ENCODE data around the gene ABCA4.

The ABCA4 gene

DNA sequence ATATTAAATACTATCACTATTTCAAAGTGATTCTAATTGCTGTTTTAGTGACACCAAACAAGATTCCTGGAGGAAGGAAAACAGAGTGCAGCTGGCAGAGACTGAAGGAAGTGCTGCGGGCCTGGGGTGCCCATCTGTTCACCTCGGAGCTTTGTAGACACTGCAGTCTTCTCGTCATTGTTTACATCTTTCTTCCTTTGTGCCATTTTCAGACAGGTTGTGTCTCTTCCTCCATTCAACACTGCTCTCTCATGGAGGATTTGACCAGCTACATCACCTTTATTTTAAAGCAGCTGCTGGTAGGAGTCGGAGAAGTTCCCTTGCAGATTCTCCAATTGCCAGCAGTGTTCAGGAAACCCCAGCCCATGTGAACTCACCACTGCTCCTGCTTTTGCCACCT is 37.3 kb downstream of the ABCA4 start:
- no peak for DNase-seq (ENCODE audit: low read depth)

GRCh38 chr1:94081566-94082344 is 39.2 kb downstream of the ABCA4 start:
- peak; percentile 92 for DNase-seq (ENCODE audit: low read depth)

DNA sequence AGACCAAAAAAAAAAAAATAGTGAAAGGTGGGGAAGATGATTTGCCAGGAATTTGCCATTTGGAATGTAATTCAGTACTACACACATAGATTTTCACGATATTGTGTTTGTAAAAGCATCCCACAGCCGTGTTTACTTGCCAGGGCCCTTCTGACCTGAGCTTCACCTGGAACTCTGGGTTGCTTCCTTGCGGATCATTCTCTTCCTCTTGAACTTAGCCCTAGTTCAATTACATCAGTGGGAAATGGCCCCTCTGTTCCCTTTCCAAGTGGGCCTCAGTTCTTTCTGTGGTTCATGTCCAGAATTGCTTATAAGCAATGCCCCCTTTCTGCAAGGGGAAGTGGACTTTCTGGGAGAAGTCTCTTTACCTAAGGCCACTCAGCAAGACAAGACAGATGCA is 41.0 kb downstream of the ABCA4 start:
- DNase-seq (ENCODE audit: low read depth) = no peak

DNA sequence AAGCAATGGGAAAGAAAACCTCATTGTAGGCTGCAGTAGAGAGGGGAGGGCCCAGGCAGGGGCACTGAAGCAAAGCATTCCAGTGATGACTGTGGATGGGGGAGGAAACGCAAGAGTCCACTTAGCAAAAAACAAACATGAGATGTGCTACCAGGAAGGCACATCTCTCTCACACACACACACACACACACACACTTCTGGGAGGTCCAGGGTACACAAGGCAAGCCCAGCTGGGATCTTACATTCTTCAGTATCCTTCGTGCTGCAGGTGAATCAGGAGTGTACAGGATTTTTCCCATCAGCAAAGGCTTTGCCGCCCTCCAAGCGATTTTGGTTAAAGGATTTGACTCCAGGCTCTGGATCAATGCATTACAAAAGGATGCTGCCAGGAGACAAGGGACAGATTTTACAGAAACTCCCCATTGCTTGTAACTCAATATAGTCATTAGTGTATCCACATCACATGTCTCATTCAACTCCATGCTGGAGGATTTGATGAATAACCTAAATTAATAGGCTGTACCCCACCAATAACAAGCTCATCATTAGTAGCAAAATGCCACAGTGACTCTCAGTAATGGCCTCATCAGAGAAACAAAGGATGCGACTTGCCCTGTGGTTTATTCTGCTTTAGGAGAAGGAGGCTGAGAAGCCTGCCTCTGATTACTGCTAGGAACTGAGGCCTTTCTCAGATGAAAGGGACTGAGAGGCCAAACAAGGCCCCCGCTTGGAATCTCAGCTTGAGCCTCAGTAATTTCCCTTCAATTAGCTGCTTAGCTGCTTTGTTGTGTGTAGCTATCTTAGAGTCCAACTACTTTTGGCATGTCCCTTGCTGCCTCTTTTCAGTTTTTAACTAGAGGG is 41.6 kb downstream of the ABCA4 start:
- DNase-seq (ENCODE audit: low read depth) = no peak

DNA sequence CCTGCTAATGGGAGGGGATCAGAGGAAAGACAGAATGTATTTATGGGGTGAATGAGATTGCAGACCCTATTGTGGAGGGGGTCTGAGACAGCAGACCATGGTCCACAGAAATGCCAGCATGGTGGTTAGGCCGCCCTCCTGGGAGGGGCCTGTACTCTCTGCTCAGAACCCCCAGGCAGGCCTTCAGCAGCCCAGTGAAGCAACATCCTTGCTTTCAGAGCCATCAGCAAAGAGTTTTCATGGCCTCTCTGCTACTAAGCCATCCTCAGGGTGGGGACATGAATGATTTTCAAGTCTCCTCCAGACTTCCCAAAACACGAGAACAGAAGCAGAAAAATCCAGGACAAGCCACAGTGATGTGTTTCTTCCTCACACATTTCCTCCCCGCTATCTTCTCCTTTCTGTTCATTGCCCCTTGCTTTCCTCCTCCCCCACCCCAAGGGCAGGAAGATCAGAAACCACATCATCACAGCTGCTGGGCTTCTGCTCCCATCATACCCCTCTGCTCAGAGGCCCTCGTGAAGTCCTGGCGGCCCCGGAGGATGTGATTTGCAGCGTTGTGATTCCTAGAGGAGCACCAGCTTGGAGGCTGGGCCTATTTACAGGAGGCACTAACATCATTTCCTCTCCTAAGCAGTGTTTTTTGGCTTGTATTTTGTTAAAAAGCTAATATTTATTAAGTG is 48.0 kb downstream of the ABCA4 start:
- DNase-seq (ENCODE audit: low read depth) = no peak

- DNase-seq (ENCODE audit: low read depth) = no peak
Measured at GRCh38 chr1:94071976-94072375, 49.0 kb downstream of the ABCA4 start.

DNA sequence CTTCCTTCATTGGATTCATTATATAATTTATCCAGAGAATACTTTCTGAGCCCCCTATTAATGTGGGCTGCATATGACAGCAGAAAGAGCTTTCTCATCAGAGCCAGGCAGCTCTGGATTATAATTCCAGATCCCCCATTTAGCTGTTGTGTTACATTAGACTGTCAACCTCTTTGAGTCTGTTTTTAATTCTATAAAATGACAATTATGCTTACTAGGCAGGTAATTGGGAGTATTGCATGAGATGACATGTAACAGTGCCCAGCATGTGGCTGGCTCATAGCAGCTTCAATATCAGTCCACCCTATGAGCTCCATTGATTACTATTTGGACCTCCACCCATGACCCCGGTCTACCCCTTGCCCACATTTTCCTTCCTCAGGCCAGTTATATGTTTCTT is 49.6 kb downstream of the ABCA4 start:
- no peak for DNase-seq (ENCODE audit: low read depth)

DNA sequence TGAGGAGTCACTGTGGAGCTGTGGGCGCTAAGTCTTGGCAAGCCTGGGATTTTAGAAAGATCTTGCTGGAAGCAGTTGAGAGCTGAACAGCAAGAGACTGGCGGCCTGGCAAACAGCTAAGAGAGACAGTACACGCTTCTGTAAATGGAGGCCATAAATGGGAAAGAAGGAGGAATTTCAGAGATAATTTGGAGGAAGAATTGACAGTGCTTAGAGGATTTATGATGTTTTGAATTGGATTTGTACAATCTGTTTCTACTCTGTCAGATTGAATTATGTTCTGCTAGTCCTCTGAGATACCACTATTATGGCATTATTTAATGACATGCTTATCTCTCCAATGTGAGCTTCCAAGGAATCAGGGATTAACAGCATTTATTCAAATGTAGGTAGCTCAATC is 50.1 kb downstream of the ABCA4 start:
- DNase-seq (ENCODE audit: low read depth) = no peak

GRCh38 chr1:94069919-94070285 is 51.0 kb downstream of the ABCA4 start:
- DNase-seq (ENCODE audit: low read depth) = no peak

DNA sequence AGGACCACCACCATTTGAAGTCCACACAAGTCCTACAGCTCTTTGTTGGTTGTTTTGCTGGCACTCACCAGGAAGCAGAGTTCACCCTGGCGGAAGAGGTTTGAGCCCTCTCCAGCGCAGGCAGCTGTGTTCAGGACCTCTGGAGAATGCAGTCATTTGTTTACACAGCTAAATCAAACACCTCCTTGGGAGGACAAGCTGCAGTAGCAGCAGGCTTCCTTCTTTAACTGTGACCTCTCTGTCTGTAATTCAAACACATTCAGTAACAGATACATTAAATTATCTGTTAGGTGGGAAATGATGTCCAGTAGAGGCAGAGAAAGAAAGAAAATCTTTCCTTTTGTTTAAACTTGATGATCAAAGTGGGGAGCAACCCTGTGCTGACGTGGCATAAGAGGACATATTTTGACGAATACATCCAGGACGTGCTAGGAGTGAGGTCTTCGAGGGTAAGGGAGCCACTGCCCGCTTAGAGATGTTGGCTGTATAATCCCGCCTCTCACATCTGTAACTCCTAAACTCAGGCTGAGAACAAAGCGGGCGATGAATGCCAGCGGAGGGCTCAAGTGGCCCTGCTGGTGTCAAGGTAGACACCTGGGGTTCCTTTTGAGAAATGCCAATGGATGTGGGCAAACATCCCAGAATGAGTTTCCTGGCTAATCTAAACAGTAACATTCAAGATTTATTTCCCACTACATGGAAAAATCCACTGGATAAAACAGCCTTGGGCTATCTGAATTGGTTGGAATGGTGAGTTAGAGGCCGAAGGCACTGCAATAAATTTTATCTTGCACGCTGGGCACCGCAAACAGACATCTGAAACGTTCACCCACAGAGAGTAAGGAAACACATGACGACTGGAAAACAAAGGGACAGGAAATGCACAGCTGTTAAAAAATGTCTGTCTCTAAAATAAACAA is 51.7 kb downstream of the ABCA4 start:
- DNase-seq (ENCODE audit: low read depth) = peak; percentile 83

DNA sequence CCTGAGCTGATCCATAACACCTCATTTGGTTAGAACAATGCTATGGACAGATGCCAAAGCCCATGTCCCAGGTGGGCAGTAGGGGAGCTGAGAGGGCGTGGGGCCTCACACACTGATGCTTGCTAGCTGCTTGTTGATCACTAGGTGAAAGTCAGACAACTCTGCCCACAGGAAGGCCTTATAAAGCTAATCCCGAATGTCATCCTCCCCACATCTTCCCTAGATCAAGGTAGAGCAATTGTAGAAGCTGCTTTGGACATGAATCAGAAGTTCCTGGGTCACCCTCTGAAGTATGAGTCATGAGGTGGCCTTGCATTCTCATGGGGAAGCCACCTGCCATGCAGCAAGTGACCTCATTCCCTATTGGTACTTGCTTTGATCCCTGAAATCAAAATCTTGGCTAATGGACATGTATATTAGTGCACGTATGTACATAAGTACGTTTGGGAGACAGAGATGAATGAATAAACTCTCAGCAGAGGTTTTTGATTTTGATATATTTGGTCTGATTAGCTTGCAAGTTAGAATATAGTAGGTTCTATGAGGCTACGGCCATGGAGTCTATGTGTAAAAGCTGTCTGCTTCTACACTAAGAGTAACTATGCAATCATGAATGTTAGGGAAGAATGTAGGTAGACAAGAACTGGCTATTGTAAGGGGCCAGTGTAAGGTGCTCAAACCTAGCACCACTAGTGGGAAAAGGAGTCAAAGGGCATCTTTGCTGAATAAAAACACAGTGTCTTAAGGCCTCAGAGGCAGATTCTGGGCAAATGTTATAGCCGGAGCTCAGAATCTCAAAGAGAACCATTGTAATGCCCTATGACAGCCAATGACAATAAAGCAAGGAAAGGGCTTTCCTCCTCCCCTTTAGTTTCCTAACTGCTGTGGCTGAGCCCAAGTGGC is 52.6 kb downstream of the ABCA4 start:
- peak; percentile 75 for DNase-seq (ENCODE audit: low read depth)

DNA sequence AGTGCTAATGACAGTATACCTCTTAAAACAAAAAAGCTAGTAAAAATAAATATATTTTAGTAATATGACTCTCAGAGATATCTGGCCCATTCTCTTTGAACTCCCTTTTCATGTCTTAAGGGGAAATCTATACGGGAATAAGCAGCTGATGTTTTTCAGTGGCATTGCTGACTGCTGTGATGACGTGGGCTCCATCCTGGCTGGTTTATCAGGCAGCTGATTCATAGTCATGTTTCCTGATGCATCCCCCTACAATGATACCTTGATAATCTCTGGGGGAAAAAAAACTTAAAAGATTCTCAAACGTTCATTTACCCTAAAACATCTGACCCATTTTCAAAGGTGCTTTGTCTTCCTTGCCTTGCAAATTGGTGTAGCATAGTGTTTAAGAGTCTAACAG is 53.8 kb downstream of the ABCA4 start:
- peak; percentile 91 for DNase-seq (ENCODE audit: low read depth)

DNA sequence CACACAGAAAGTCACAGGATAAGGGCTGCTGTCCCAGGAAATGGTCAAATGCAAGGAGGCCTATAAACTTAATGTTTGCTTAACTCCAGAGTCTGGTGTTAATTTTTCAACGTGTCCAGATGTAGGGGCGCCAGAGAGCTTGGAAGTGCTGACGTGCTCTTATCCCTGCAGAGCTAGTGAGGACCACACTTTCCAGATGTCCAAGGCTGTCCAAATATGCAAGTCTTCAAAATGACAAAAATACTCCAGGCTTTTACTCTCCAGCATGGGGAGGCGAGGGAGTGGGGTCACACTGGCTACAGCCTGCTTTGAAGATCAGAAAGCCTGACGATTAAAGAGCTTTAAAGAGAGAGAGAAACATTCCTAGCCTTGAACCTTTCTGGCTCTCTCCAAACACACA is 57.6 kb downstream of the ABCA4 start:
- peak; percentile 79 for DNase-seq (ENCODE audit: low read depth)

DNA sequence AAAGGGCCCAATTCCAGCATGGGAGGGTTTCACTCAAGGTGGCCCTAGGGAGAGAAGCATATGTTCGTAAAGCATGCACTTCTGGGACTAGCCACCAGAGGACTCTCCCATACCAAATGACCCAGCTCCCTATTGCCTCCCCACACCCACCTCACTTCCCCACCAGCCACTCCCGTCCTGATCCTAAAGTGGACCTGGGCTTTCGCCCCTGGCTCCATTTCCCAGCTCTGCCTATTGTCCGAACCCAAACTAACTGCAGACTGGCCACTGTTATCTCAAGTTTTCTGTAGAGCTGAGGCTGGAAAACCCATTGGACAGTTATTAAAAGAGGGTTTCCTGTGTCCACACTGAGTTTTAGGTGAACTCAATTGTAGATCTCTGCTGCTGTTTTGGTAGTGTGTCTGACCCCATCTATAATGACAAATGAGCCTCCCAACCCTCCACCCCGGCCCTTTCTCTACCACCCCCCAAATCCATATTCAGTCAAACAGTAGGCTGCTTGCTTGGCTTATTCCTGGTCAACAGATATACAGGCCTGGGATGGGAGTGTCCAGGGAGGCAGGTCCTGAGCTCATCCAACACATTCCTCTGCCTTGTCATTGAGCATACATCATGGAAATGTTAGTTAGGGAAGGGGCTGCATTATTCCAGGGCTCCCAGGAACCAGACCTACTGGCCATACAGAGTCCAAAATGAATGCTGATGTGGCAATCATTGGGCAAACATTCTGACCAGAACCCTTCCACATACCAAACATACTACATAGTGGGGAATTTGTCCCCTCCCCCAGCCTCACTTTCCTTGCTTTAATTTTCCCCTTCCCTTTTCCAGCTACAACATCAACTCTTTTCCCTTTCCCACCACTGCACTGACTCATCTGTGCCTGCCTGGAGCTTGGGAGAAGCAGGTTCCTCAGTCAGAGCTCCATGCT is 59.2 kb downstream of the ABCA4 start:
- peak; percentile 80 for DNase-seq (ENCODE audit: low read depth)

GRCh38 chr1:94060720-94061119 is 60.2 kb downstream of the ABCA4 start:
- DNase-seq (ENCODE audit: low read depth) = no peak

DNA sequence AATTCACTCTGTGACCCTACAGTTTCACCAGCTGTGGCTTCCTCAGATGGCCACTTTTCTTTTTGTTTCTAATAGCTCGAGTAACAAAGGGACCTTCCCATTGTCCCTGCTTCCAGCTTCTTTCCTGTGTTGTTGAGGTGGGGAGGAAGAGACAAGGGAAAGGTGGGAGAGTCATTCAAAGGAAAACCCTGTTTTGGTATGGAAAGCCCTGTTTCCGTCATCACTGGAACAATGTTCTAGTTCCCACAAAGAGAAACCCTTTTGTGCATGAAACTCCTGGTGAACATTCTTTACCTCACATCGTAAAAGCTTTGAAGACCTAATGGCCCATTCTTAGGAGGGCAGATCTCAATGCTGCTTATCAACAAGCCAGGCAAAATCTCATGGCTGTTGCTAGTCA is 62.2 kb downstream of the ABCA4 start:
- DNase-seq (ENCODE audit: low read depth) = no peak

DNA sequence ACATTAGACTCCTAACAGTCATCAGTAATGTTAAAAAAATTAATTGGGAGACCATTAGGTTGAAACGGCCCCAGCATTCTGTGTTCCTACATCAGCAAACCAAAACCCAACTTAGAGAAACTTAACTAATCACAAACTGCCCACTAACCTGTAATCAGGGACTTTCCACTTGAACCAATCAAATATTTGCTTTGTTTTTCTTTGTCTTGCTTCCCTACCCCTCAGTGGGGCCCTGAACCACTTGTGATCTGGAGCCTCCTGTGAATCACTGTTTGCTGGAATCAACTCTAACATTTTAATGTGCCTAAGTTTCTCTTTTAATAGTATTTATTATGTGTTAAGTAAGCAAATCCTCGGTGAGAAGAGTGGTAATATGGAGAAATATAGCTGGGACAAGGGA is 64.0 kb downstream of the ABCA4 start:
- no peak for DNase-seq (ENCODE audit: low read depth)

DNA sequence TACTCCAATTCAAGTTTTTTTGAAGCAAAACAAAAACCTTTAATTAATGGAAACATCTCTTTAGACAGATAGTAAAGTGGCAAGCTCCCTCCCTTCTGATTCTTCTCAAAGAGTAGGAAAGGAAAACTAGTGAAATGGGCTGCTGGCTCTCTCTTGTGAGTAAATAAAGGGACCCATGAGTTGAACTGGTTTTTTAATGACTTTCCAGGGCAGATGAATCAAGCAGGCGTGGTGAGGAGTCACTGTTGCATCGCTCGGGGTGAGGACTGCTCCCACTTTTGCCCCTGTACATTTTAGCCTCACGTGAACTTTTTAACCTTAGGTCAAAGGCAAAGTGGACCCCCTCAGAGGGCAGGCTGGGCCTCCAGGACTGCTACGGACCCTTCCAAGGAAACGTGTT is 64.8 kb downstream of the ABCA4 start:
- no peak for DNase-seq (ENCODE audit: low read depth)

DNA sequence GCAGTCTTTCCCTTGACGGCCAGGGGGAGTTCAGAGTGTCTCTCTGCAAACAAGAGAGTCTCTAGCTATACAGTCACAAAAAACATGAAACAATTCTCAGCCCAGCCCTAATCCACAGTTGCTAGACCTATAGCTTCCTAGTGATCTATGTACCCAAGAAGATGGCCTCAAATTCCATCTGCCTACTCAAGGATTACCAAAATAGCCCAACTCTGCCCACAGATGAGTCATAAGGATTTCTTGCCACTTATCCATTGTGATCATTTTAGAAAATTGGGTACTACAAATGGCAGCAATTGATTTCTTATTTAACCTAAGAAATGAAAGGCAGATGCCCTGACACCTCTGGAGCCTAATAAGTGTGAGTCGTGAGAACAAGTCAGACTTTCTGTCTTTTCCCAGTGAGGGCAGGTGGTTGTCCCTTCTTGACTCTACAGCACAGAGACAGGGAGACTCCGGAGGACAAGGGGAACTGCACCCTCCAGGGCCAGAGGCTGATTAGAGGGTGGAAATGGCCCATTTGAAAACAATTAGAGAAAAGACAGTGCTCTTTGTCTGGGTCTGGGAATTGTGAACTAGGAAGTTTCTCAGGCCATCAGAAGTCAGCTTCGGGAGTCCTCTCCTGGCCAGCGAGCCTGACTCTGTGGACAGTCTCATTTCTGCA is 65.4 kb downstream of the ABCA4 start:
- DNase-seq (ENCODE audit: low read depth) = no peak

Data from iris pigment epithelial cell (primary cell).